HG02678 (cell line): Measurements from ENCODE around the gene CTAGE6.
"Not testable (repeated sequence)": the region's sequence is repeated elsewhere in the genome, so short reads cannot be mapped to it uniquely, and the experiment has no call there.

ENCODE experiments used
- ATAC-seq: cut with Tn5 transposase; IDR thresholded peaks from one replicate; pipeline ENCODE4 v1.9.1; 2021; ENCODE audit warnings: mild to moderate bottlenecking, moderate library complexity; ENCODE audit not compliant: unreplicated experiment

CTAGE6 gene

DNA sequence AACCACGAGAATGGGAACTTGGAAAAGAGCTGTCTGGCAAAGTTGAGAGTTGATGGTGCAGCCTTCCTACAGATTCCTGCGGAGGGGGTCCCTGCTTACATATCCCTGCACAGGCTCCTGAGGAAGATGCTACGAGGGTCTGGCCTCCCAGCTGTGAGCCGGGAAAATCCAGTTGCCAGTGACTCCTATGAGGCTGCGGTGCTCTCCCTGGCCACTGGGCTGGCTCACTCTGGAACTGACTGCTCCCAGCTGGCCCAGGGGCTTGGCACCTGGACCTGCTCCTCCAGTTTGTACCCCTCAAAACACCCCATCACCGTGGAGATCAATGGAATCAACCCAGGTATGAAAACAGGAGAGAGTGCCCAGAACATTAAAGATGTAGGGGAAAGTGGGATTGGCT, 37.2 kb downstream of the CTAGE6 start:
- not testable (repeated sequence) for ATAC-seq

- ATAC-seq: not testable (repeated sequence)
These were observed 41.8 kb downstream of the CTAGE6 start for GRCh38 chr7:143715543-143716193.

- ATAC-seq: peak; percentile 44
These were observed 42.7 kb downstream of the CTAGE6 start for GRCh38 chr7:143714581-143715454.

GRCh38 chr7:143712381-143712780, 45.1 kb downstream of the CTAGE6 start:
- ATAC-seq: not testable (repeated sequence)

GRCh38 chr7:143711727-143712324, 45.7 kb downstream of the CTAGE6 start:
- ATAC-seq: not testable (repeated sequence)

DNA sequence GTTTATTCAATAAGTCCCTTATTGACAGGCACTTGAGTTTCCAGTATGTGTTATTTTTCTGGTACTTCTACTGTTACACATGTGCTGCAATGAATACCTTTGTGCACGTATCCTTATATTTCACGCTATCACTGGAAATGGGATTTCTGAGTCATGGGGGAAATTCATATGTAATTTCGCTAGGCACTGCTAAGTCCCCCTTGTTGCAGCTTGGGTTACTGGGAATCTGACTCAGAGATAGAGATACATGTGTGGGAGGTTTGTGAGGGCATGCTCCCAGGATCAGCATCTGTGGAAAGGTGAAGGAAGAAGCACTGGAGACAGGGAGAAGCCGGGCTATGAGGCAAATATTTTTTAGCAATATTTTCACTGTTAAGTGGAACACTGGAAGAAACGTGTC, 47.6 kb downstream of the CTAGE6 start:
- ATAC-seq: not testable (repeated sequence)
